Measurements from ENCODE around the gene PPP2R3C.

- no peak for TF ChIP-seq YY1 (IDR thresholded peaks at IDR 0.05; ENCODE audit: insufficient read depth, insufficient read length)
- TF ChIP-seq ZNF274 (IDR thresholded peaks at IDR 0.05; ENCODE audit: low read depth, low read length), result no peak
- no peak for TF ChIP-seq SUZ12 (IDR thresholded peaks at IDR 0.05; ENCODE audit: extremely low read depth, insufficient read depth, insufficient read length)
Observed at GRCh38 chr14:35043046-35043445, 78.7 kb downstream of the PPP2R3C start.
